ENCODE results near the gene ST6GALNAC6. TPM values are rescaled to one million over a fixed set of nuclear protein-coding genes. Genes with fewer than 3 reads are reported as not detected.
"Not testable (repeated sequence)": the region's sequence is repeated elsewhere in the genome, so short reads cannot be mapped to it uniquely, and the experiment has no call there.

Gene ST6GALNAC6
- total and polyA plus RNA-seq, 10 donors: 29.0 to 118 (median 71.6) TPM

GRCh38 chr9:127884976-127885490 is 14.4 kb downstream of the ST6GALNAC6 start:
- peak overlapping the region in 4 of 8 donors; percentile 13 to 51 (median 44) for H3K27ac ChIP-seq
- WGBS, 5 donors: 69 to 76% (median 73%) methylated on average over 15 of the region's 15 CpGs
- no peak for TF ChIP-seq CTCF (IDR thresholded peaks at IDR 0.05 in 8 of 11, conservative IDR thresholded peaks at IDR 0.05 in 3 of 11)
- peak in 1 of 3 donors; percentile 2 for TF ChIP-seq POLR2AphosphoS5 (IDR thresholded peaks at IDR 0.05)
- no peak for TF ChIP-seq POLR2A (IDR thresholded peaks at IDR 0.05)

GRCh38 chr9:127884427-127884911 is 14.9 kb downstream of the ST6GALNAC6 start:
- Histone ChIP-seq H3K9me3 (no peaks in the 10 kb centered on the region), H3K27ac (peak overlapping the region in 4 of 8 donors; percentile 13 to 51 (median 44)), H3K27me3 (replicated peaks in 1 of 7) (no peaks in the 10 kb centered on the region), H3K4me1 (peaks cover 0 to 64% (median 29%) of the 10 kb centered on the region in 6 donors), H3K4me3 (no peak overlapping the region), H3K36me3 (peaks cover 0 to 66% (median 39%) of the 10 kb centered on the region in 6 donors)
- TF ChIP-seq POLR2A (IDR thresholded peaks at IDR 0.05) (no peak), POLR2AphosphoS5 (IDR thresholded peaks at IDR 0.05) (peak in 2 of 3 donors; percentile 6 to 52), CTCF (IDR thresholded peaks at IDR 0.05 in 8 of 11, conservative IDR thresholded peaks at IDR 0.05 in 3 of 11) (no peak)
- 29 to 46% (median 35%) methylated on average over 8 to 11 of the region's 11 CpGs for WGBS, 5 donors
- intact Hi-C loops (cut with DNase I; ENCODE audit: low total_unique reads): no loop called here
- peak; percentile 68 for DNase-seq

More at GRCh38 chr9:127884976-127885490, 14.4 kb downstream of the ST6GALNAC6 start:
- intact Hi-C loops (cut with DNase I; ENCODE audit: low total_unique reads): no loop called here
- Histone ChIP-seq H3K27me3 (replicated peaks in 1 of 7) (no peaks in the 10 kb centered on the region), H3K9me3 (no peaks in the 10 kb centered on the region), H3K4me1 (peaks cover 0 to 58% (median 29%) of the 10 kb centered on the region in 6 donors), H3K36me3 (peaks cover 0 to 72% (median 43%) of the 10 kb centered on the region in 6 donors), H3K4me3 (no peak overlapping the region)
- peak; percentile 56 for DNase-seq

- no peak for TF ChIP-seq CTCF (IDR thresholded peaks at IDR 0.05 in 8 of 11, conservative IDR thresholded peaks at IDR 0.05 in 3 of 11)
- no peak for TF ChIP-seq POLR2AphosphoS5 (IDR thresholded peaks at IDR 0.05)
- TF ChIP-seq POLR2A (IDR thresholded peaks at IDR 0.05): no peak
- H3K4me1 ChIP-seq: peaks cover 0 to 67% (median 29%) of the 10 kb centered on the region in 6 donors
- H3K27me3 ChIP-seq (replicated peaks in 1 of 7): no peaks in the 10 kb centered on the region
- no peaks in the 10 kb centered on the region for H3K9me3 ChIP-seq
- WGBS, 5 donors: 70 to 83% (median 78%) methylated on average over 6 to 7 of the region's 7 CpGs
- H3K27ac ChIP-seq: peak overlapping the region in 3 of 8 donors; percentile 38 to 51 (median 51)
- intact Hi-C loops (cut with DNase I; ENCODE audit: low total_unique reads): no loop called here
- no peak for DNase-seq
- peaks cover 0 to 61% (median 39%) of the 10 kb centered on the region in 6 donors for H3K36me3 ChIP-seq
- no peak overlapping the region for H3K4me3 ChIP-seq
Measured at GRCh38 chr9:127883959-127884358, 15.4 kb downstream of the ST6GALNAC6 start.

GRCh38 chr9:127881715-127882114 is 17.7 kb downstream of the ST6GALNAC6 start:
- intact Hi-C loops (cut with DNase I; ENCODE audit: low total_unique reads); H3K4me3 ChIP-seq; H3K9me3 ChIP-seq; DNase-seq: not testable (repeated sequence)
- 74 to 90% (median 86%) methylated on average over 3 of the region's 3 CpGs for WGBS, 5 donors
- Histone ChIP-seq H3K27ac (peak overlapping the region in 1 of 8 donors; percentile 34), H3K36me3 (peaks cover 0 to 39% (median 17%) of the 10 kb centered on the region in 6 donors), H3K4me1 (peaks cover 8 to 84% (median 47%) of the 10 kb centered on the region in 6 donors), H3K27me3 (replicated peaks in 1 of 7) (peaks cover 0 to 17% (median 4%) of the 10 kb centered on the region in 7 donors)

All from spleen (tissue), 11 donors.